CD4-positive, alpha-beta T cell (primary cell): ENCODE measurements around the gene RPTOR. TPM values are rescaled to one million over a fixed set of nuclear protein-coding genes. Genes with fewer than 3 reads are reported as not detected.

Source experiments
- ATAC-seq: fragments of 200-7000 bp; cut with Tn5 transposase; one replicate; pipeline ENCODE4 v1.10.0; 2022; ENCODE audit warnings: mild to moderate bottlenecking; ENCODE audit not compliant: poor library complexity
- CTCF ChIA-PET: fragments of 350-600 bp; sonication (Branson Sonifier 250); formaldehyde crosslinking; loops from one replicate; lab custom pipeline; 2021; ENCODE audit warnings: antibody characterized with exemption, inconsistent platforms; lab: Charles Lee
- POLR2A ChIA-PET: fragments of 350-600 bp; sonication (Branson Sonifier 250); formaldehyde crosslinking; loops from one replicate; lab custom pipeline; 2021; ENCODE audit warnings: antibody characterized with exemption, inconsistent platforms; lab: Charles Lee
- DNase-seq, 14 experiments: peaks; one replicate each; pipeline ENCODE4 v3.0.0-alpha.2; 2013 to 2020; ENCODE audit warnings: mixed read lengths in 2 of 14
- H3K27ac ChIP-seq, 2 donors: one replicate each; pipeline versions ENCODE4 v1.5.1 to v1.7.0; 2013; ENCODE audit warnings: low read length in 2 of 2, low read depth in 1 of 2, mild to moderate bottlenecking in 1 of 2
- H3K27me3 ChIP-seq, 2 experiments: 1 replicate in 1 of 2; 2 replicates in 1 of 2; pipeline versions ENCODE4 v1.6.1 to v1.7.0; 2013; ENCODE audit warnings: low read length in 2 of 2, control low read depth in 1 of 2, mild to moderate bottlenecking in 1 of 2, moderate library complexity in 1 of 2; ENCODE audit not compliant: insufficient read depth in 2 of 2, control insufficient read depth in 1 of 2
- H3K36me3 ChIP-seq: one replicate; pipeline ENCODE4 v1.6.1; 2013; ENCODE audit warnings: low read length, control low read depth; ENCODE audit not compliant: insufficient read depth
- H3K4me1 ChIP-seq: one replicate; pipeline ENCODE4 v1.6.1; 2013; ENCODE audit warnings: low read length, control low read depth; ENCODE audit not compliant: insufficient read depth
- H3K4me3 ChIP-seq: one replicate; pipeline ENCODE4 v1.5.1; 2013; ENCODE audit warnings: mild to moderate bottlenecking, low read length, moderate library complexity
- H3K9me3 ChIP-seq, 2 experiments: 1 replicate in 1 of 2; 2 replicates in 1 of 2; pipeline versions ENCODE4 v1.6.1 to v1.7.0; 2013; ENCODE audit warnings: low read length in 2 of 2, mild to moderate bottlenecking in 2 of 2, control low read depth in 1 of 2, moderate library complexity in 1 of 2; ENCODE audit not compliant: control insufficient read depth in 1 of 2, insufficient read depth in 1 of 2
- H3K27ac Mint-ChIP-seq: one replicate; pipeline ENCODE4 v1.8.0; 2020; ENCODE audit warnings: mixed read lengths
- H3K27me3 Mint-ChIP-seq: one replicate; pipeline ENCODE4 v1.8.0; 2021; ENCODE audit warnings: mixed read lengths
- H3K36me3 Mint-ChIP-seq: one replicate; pipeline ENCODE4 v1.8.0; 2021; ENCODE audit warnings: low read depth, mixed read lengths
- H3K4me1 Mint-ChIP-seq: one replicate; pipeline ENCODE4 v1.8.0; 2021; ENCODE audit warnings: low read depth, mixed read lengths
- H3K4me3 Mint-ChIP-seq: one replicate; pipeline ENCODE4 v1.8.0; 2020; ENCODE audit warnings: mild to moderate bottlenecking, mixed read lengths
- H3K9me3 Mint-ChIP-seq: one replicate; pipeline ENCODE4 v1.8.0; 2020; ENCODE audit warnings: mixed read lengths
- CTCF ChIP-seq: fragments of 200-600 bp; IDR thresholded peaks from one replicate; pipeline ENCODE4 v1.8.0; 2022; ENCODE audit warnings: antibody characterized with exemption, mild to moderate bottlenecking
- intact Hi-C, 2 experiments: fragments of 100-400 bp; cut with DNase I in 1 of 2; cut with micrococcal nuclease in 1 of 2; formaldehyde crosslinking; loops; one replicate each; pipeline versions ENCODE4 v1.15.1 to v1.9.0; 2023 to 2025; cut with DNase I, micrococcal nuclease
- total RNA-seq, 174 experiments: library from RNA in 2 of 174; stranded (reverse) in 2 of 174; gene quantifications; one replicate each; pipeline ENCODE4 v1.2.3 and lab custom pipeline; 2021 to 2026

RPTOR gene
- total RNA-seq, 2 experiments from 2014 or later, result 45.0 to 47.1 TPM

- Histone ChIP-seq H3K4me3 (no peak overlapping the region), H3K9me3 (peaks cover 0 to 10% of the 10 kb centered on the region in 2 experiments), H3K27me3 (peaks cover 20 to 22% of the 10 kb centered on the region in 2 experiments), H3K4me1 (peaks cover 16% of the 10 kb centered on the region), H3K36me3 (peaks cover 30% of the 10 kb centered on the region), H3K27ac (no peak overlapping the region)
- POLR2A ChIA-PET, result interaction anchor here (0.6 to 3.9 kb wide), 2 partner anchors 11 to 16 kb away, joined by 4 to 22 read pairs; no protein-coding TSS in a partner anchor
- intact Hi-C loops, result no loop called here
- ATAC-seq, result no peak
- DNase-seq, result no peak
- no peaks in the 10 kb centered on the region for H3K9me3 Mint-ChIP-seq
- H3K27ac Mint-ChIP-seq, result no peak overlapping the region
- H3K36me3 Mint-ChIP-seq, result peaks cover 9% of the 10 kb centered on the region
- peaks cover 18% of the 10 kb centered on the region for H3K4me1 Mint-ChIP-seq
- CTCF ChIA-PET, result interaction anchor here (1.3 kb wide), 1 partner anchor 100 kb away, joined by 4 read pairs; no protein-coding TSS in a partner anchor
- TF ChIP-seq CTCF, result no peak
- H3K27me3 Mint-ChIP-seq, result peaks cover 37% of the 10 kb centered on the region
- H3K4me3 Mint-ChIP-seq, result no peak overlapping the region
Observed at GRCh38 chr17:81002013-81002384, 457.4 kb downstream of the RPTOR start.

- peaks cover 18% of the 10 kb centered on the region for H3K4me1 Mint-ChIP-seq
- Histone ChIP-seq H3K36me3 (peaks cover 23% of the 10 kb centered on the region), H3K4me1 (peaks cover 16% of the 10 kb centered on the region), H3K27ac (no peak overlapping the region), H3K9me3 (peaks cover 0 to 10% of the 10 kb centered on the region in 2 experiments), H3K4me3 (no peak overlapping the region), H3K27me3 (peaks cover 20 to 22% of the 10 kb centered on the region in 2 experiments)
- H3K4me3 Mint-ChIP-seq, result peak overlapping the region; percentile 58
- peaks cover 5% of the 10 kb centered on the region for H3K36me3 Mint-ChIP-seq
- POLR2A ChIA-PET, result interaction anchor here (0.6 to 3.9 kb wide), 2 partner anchors 10 to 15 kb away, joined by 4 to 22 read pairs; no protein-coding TSS in a partner anchor
- no peak for ATAC-seq
- peaks cover 40% of the 10 kb centered on the region for H3K27me3 Mint-ChIP-seq
- peak in 1 of 14 experiments; percentile 1 for DNase-seq
- H3K9me3 Mint-ChIP-seq, result no peaks in the 10 kb centered on the region
- TF ChIP-seq CTCF, result no peak
- CTCF ChIA-PET, result interaction anchor here (1.3 kb wide), 1 partner anchor 99 kb away, joined by 4 read pairs; no protein-coding TSS in a partner anchor
- intact Hi-C loops, result no loop called here
- no peak overlapping the region for H3K27ac Mint-ChIP-seq
Observed at GRCh38 chr17:81002409-81003361, 458.0 kb downstream of the RPTOR start.

- peak; percentile 42 for ATAC-seq
- peaks cover 12% of the 10 kb centered on the region for H3K36me3 ChIP-seq
- H3K9me3 ChIP-seq, result peaks cover 0 to 10% of the 10 kb centered on the region in 2 experiments
- peak in 1 of 14 experiments; percentile 16 for DNase-seq
- peaks cover 18% of the 10 kb centered on the region for H3K4me1 Mint-ChIP-seq
- H3K36me3 Mint-ChIP-seq, result peaks cover 1% of the 10 kb centered on the region
- H3K27ac Mint-ChIP-seq, result no peak overlapping the region
- ChIA-PET CTCF (no interaction called here), POLR2A (interaction anchor here (0.9 to 3.9 kb wide), 5 partner anchors 13 to 549 kb away, joined by 3 to 22 read pairs (median 7); partner anchors contain the start of gene CHMP6)
- H3K4me3 Mint-ChIP-seq, result peak overlapping the region; percentile 18
- peaks cover 16% of the 10 kb centered on the region for H3K4me1 ChIP-seq
- intact Hi-C loops, result no loop called here
- peaks cover 40% of the 10 kb centered on the region for H3K27me3 Mint-ChIP-seq
- H3K27ac ChIP-seq, result no peak overlapping the region
- H3K27me3 ChIP-seq, result peaks cover 20 to 22% of the 10 kb centered on the region in 2 experiments
- no peak for TF ChIP-seq CTCF
- H3K9me3 Mint-ChIP-seq, result no peaks in the 10 kb centered on the region
- peak overlapping the region; percentile 20 for H3K4me3 ChIP-seq
Observed at GRCh38 chr17:81003711-81004475, 459.3 kb downstream of the RPTOR start.
